Measurements from ENCODE around the gene GABBR2.
"Not testable (repeated sequence)": the region's sequence is repeated elsewhere in the genome, so short reads cannot be mapped to it uniquely, and the experiment has no call there.

GABBR2 gene

DNA sequence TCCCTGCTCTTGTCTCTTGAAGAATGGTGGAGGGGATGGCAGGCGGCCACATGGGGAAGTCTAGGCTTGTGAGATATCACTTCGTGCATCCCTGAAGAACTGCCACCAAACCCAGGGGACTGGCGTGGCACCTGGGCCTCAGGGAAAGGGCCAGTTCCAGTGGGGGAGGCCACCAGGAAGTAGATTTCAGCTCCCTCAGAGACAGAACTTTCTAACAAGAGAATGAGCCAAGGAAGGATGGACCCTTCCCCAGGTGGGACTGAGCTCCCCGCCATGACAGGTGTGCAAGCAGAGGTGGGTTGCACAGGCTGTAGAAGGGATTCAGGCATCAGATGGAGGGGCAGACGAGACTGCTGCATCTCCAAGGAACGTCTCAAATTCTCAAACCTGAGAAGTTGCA lies 193.9 kb downstream of the GABBR2 start:
- H3K4me3 ChIP-seq (replicated peaks in 1 of 2; ENCODE audit: low read depth in 2 of 2, low read length in 2 of 2), result no peak overlapping the region
- DNase-seq (ENCODE audit: low read depth in 2 of 2), result no peak
- TF ChIP-seq, protein P1, sequence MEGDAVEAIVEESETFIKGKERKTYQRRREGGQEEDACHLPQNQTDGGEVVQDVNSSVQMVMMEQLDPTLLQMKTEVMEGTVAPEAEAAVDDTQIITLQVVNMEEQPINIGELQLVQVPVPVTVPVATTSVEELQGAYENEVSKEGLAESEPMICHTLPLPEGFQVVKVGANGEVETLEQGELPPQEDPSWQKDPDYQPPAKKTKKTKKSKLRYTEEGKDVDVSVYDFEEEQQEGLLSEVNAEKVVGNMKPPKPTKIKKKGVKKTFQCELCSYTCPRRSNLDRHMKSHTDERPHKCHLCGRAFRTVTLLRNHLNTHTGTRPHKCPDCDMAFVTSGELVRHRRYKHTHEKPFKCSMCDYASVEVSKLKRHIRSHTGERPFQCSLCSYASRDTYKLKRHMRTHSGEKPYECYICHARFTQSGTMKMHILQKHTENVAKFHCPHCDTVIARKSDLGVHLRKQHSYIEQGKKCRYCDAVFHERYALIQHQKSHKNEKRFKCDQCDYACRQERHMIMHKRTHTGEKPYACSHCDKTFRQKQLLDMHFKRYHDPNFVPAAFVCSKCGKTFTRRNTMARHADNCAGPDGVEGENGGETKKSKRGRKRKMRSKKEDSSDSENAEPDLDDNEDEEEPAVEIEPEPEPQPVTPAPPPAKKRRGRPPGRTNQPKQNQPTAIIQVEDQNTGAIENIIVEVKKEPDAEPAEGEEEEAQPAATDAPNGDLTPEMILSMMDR (IDR thresholded peaks at IDR 0.05; ENCODE audit: low read depth, low read length), result no peak

DNA sequence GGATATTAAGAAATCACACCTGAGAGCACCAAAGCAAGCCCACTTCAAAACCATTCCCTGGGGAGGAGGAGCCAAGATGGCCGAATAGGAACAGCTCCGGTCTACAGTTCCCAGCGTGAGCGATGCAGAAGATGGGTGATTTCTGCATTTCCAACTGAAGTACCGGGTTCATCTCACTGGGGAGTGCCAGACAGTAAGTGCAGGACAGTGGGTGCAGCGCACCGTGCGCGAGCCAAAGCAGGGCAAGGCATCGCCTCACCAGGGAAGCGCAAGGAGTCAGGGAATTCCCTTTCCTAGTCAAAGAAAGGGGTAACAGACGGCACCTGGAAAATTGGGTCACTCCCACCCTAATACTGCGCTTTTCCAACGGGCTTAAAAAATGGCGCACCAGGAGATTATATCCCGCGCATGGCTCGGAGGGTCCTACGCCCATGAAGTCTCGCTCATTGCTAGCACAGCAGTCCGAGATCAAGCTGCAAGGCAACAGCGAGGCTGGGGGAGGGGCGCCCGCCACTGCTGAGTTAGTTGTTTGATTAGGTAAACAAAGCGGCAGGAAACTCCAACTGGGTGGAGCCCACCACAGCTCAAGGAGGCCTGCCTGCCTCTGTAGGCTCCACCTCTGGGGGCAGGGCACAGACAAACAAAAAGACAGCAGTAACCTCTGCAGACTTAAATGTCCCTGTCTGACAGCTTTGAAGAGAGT lies 200.4 kb downstream of the GABBR2 start:
- H3K4me3 ChIP-seq (replicated peaks in 1 of 2; ENCODE audit: low read depth in 2 of 2, low read length in 2 of 2); DNase-seq (ENCODE audit: low read depth in 2 of 2): not testable (repeated sequence)

DNA sequence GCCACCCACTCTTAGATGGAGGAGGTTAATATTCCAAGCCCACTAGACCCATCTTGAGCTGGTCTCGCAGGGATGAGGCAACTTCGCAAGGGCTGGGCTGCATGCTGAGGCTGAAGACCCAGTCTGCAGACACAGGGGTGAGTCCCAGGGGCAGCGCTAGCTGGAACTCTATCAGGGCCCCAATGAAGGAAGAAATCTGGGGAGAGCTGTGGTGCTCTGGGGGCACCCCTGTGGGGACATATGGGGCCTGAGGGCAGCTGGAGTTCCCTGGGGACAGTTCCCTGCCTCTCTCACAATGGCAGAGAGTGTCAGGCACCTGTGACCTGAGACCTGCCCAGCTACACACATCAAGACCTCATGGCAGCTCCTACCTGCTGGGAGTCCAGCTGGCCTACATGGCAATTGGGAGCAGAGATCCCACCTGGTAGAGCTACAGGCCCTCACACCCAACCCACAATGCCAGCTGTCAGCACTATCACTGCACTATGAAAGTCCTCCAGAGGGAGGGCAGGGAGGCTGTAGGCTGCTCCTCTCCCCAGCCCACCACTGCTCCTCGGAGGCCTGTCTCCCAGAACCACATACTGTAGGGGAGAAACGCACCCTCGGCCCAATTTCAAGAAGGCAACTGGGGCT lies 202.2 kb downstream of the GABBR2 start:
- DNase-seq (ENCODE audit: low read depth in 2 of 2), result no peak
- H3K4me3 ChIP-seq (replicated peaks in 1 of 2; ENCODE audit: low read depth in 2 of 2, low read length in 2 of 2), result no peak overlapping the region
- TF ChIP-seq, protein P1 (IDR thresholded peaks at IDR 0.05; ENCODE audit: low read depth, low read length), result no peak

DNA sequence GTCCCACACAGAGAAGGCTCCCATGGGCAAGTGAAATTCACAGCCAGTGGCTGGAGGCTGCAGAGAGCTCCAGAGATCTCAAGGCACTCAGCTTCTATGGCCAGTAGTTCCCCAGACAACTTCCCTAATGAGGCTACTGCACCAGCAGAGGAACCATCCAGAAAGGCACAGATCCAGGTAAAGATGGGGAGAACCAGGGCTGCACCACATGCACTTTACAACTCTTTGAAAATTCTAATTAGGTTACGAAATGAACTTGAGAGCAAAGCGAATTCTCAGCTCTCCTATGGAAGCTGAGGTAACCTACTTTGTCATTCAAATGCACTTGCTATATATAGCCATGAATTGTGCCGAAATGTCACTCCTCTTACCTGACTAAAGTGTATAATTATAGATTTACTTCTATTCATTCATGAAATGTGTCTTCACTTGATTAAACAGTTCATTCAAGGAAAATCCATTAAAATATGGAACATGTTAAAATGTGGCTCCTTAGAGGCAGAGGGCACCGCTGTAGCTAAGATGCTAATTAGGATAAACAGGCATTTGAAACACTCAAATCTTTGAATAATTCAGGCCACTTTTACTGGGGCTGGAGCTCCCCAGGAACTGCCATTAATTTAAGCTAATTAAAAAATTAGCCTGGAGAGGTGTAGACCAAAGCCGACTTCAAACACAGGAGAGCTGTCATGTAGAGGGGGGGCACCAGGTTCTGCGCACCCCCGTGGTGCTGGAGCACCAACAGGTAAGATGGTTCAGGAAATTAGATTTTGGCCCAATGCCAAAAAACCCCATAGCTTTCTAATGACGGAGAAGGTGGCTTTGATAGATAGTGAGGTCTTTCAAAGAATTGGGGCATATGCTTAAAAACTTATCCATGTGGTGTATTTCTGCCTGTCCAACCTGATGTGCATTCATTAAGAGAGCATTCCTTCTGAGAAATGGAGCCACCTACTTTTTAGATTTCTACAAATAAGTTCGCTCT lies 204.1 kb downstream of the GABBR2 start:
- H3K4me3 ChIP-seq (replicated peaks in 1 of 2; ENCODE audit: low read depth in 2 of 2, low read length in 2 of 2), result no peak overlapping the region
- TF ChIP-seq, protein P1 (IDR thresholded peaks at IDR 0.05; ENCODE audit: low read depth, low read length), result no peak
- DNase-seq (ENCODE audit: low read depth in 2 of 2), result no peak

DNA sequence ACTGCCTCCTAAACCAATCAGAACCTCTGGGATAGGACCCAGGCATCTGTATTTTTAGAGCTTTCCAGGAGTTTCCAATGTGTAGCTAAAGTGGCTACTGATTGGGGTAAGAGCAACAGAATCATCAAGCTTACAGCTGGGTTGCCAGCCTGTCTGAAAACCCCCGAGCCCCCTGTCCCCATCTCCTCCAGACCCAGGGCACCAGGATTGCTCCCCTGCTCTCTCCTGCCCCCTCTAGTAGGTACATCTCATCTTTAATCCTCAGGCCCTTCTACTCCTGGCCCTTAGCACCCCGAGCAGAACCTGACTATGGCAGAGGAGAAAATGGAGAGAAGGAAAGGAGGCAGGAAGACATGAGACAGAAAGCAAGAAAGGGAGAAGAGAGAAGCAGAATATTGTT lies 204.9 kb downstream of the GABBR2 start:
- TF ChIP-seq, protein P1 (IDR thresholded peaks at IDR 0.05; ENCODE audit: low read depth, low read length), result no peak
- H3K4me3 ChIP-seq (replicated peaks in 1 of 2; ENCODE audit: low read depth in 2 of 2, low read length in 2 of 2), result no peak overlapping the region
- no peak for DNase-seq (ENCODE audit: low read depth in 2 of 2)

DNA sequence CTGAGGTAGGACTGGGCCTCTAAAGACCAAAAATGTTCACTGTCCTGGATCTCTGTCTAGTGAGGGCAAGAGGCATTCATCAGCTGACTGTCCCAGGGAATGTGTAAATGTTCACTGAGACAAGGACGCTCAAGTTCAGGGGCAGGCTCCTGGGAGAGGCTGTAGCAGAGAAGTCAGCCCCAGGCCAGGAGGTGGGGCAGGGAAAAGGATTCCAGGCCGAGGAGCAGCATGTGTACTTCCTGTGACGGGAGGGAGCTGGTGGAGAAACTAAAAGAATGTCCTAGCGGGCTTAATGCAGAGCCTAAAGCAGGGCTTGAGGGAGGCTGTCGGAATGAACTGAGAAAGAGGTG lies 205.8 kb downstream of the GABBR2 start:
- TF ChIP-seq, protein P1 (IDR thresholded peaks at IDR 0.05; ENCODE audit: low read depth, low read length), result no peak
- no peak overlapping the region for H3K4me3 ChIP-seq (replicated peaks in 1 of 2; ENCODE audit: low read depth in 2 of 2, low read length in 2 of 2)
- DNase-seq (ENCODE audit: low read depth in 2 of 2), result peak; percentile 75 to 79
